A673 (cell line): ENCODE measurements around the gene PADI4.

Experiments
- CTCF ChIP-seq: fragments of 300-800, 200-600 bp; sonication (generic); conservative IDR thresholded peaks from 2 replicates; pipeline ENCODE4 v1.5.1; 2017; ENCODE audit warnings: low read depth, mild to moderate bottlenecking, antibody characterized with exemption, low read length, moderate library complexity, mixed read lengths
- EZH2 ChIP-seq: fragments of 200-600 bp; sonication (generic); IDR thresholded peaks from 2 replicates; pipeline ENCODE4 v1.6.1; 2017; ENCODE audit warnings: borderline replicate concordance, low read depth, mild to moderate bottlenecking, mixed read lengths, antibody characterized with exemption, low read length; ENCODE audit not compliant: poor library complexity, severe bottlenecking

- TF ChIP-seq CTCF: no peak
- no peak for TF ChIP-seq EZH2
Observed at GRCh38 chr1:17356387-17357026, 48.5 kb downstream of the PADI4 start.
